ENCODE results near the gene FBXL3. TPM values are rescaled to one million over a fixed set of nuclear protein-coding genes. Genes with fewer than 3 reads are reported as not detected.

Gene FBXL3
- total RNA-seq, 1 experiment from 2014 or later = 16.7 TPM

DNA sequence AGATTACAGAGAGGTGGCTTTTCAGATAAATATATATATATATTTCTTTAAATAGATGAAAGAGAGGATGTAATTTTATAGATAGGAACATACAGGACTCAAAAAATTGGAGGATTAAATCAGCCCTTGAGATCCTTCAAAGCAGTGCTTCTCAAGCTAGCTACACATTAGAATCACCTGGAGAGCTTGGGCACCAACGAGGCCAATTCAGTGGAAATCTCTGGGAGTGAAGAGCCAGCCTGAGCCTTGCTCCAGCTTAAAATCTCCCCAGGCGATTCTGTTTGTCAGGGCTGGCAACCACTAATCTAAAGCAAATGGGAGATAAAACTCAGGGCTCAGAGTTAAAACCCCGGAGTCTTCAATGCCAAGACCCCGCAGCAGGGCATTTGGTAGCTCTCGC is 50.0 kb downstream of the FBXL3 start:
- H3K23ac ChIP-seq (ENCODE audit: insufficient read length, low read depth, low read length) = no peak overlapping the region
- TF ChIP-seq, protein P1, sequence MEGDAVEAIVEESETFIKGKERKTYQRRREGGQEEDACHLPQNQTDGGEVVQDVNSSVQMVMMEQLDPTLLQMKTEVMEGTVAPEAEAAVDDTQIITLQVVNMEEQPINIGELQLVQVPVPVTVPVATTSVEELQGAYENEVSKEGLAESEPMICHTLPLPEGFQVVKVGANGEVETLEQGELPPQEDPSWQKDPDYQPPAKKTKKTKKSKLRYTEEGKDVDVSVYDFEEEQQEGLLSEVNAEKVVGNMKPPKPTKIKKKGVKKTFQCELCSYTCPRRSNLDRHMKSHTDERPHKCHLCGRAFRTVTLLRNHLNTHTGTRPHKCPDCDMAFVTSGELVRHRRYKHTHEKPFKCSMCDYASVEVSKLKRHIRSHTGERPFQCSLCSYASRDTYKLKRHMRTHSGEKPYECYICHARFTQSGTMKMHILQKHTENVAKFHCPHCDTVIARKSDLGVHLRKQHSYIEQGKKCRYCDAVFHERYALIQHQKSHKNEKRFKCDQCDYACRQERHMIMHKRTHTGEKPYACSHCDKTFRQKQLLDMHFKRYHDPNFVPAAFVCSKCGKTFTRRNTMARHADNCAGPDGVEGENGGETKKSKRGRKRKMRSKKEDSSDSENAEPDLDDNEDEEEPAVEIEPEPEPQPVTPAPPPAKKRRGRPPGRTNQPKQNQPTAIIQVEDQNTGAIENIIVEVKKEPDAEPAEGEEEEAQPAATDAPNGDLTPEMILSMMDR (conservative IDR thresholded peaks at IDR 0.05) = no peak
- H3K14ac ChIP-seq (ENCODE audit: insufficient read depth, low read length) = no peak overlapping the region
- no peak overlapping the region for H2AK5ac ChIP-seq (ENCODE audit: insufficient read length, low read length)
- H3K23me2 ChIP-seq (ENCODE audit: insufficient read length, low read depth, low read length, poor library complexity, severe bottlenecking) = no peaks in the 10 kb centered on the region
- H3K27ac Mint-ChIP-seq = no peak overlapping the region
- no peak overlapping the region for H4K8ac ChIP-seq (replicated peaks; ENCODE audit: insufficient read length, low read depth, low read length)
- no peaks in the 10 kb centered on the region for H3K27me3 ChIP-seq (ENCODE audit: insufficient read depth, low read length)
- H4K20me1 ChIP-seq (ENCODE audit: control insufficient read depth, insufficient read depth, insufficient read length) = no peaks in the 10 kb centered on the region
- no peak overlapping the region for H3T11ph ChIP-seq (ENCODE audit: low read length)
- H3K9me3 Mint-ChIP-seq = no peaks in the 10 kb centered on the region
- H3K18ac ChIP-seq (ENCODE audit: insufficient read length, low read depth, low read length) = no peak overlapping the region
- H3K79me2 ChIP-seq (ENCODE audit: insufficient read depth, low read length) = no peaks in the 10 kb centered on the region
- H3K4me2 ChIP-seq (ENCODE audit: insufficient read depth, insufficient read length, low read length) = no peak overlapping the region
- no peaks in the 10 kb centered on the region for H3K36me3 Mint-ChIP-seq (ENCODE audit: insufficient read depth in 1 of 3, low read depth in 3 of 3)
- H3K4me1 ChIP-seq (ENCODE audit: insufficient read depth, low read length) = no peaks in the 10 kb centered on the region; the same call in 1 of the 2 replicates
- H3K79me1 ChIP-seq (ENCODE audit: insufficient read depth, low read depth, low read length, poor library complexity, severe bottlenecking) = no peaks in the 10 kb centered on the region
- no peak overlapping the region for H3K4ac ChIP-seq (ENCODE audit: low read depth, low read length)
- H3K27me3 Mint-ChIP-seq (ENCODE audit: low read depth) = peaks cover 16% of the 10 kb centered on the region
- H2BK12ac ChIP-seq (ENCODE audit: insufficient read length, low read depth, low read length) = no peak overlapping the region
- no peak overlapping the region for H3K27ac ChIP-seq (ENCODE audit: insufficient read length, low read depth, low read length)
- WGBS (ENCODE audit: extremely low coverage, insufficient read length, low lambda C conversion rate) = no CpG with 5 or more reads among the region's 5 CpGs
- H3K9ac ChIP-seq (ENCODE audit: extremely low read depth, insufficient read length, low read length) = no peak overlapping the region
- no peak overlapping the region for H2BK5ac ChIP-seq (ENCODE audit: insufficient read length, low read length)
- no peak overlapping the region for H2BK120ac ChIP-seq (ENCODE audit: low read depth, low read length, poor library complexity, severe bottlenecking)
- no peaks in the 10 kb centered on the region for H3K9me3 ChIP-seq (ENCODE audit: control insufficient read depth, low read depth, low read length)
- peaks cover 12 to 14% of the 10 kb centered on the region in 2 experiments for H3K4me1 Mint-ChIP-seq
- H3K4me3 Mint-ChIP-seq = no peak overlapping the region
- H4K91ac ChIP-seq (ENCODE audit: insufficient read length, low read depth, low read length) = no peak overlapping the region
- H2BK15ac ChIP-seq (ENCODE audit: low read depth, low read length) = no peak overlapping the region
- no peak overlapping the region for H3K56ac ChIP-seq (ENCODE audit: insufficient read length, low read depth, low read length)
- DNase-seq = no peak
- H2AFZ ChIP-seq (ENCODE audit: low read length) = no peak overlapping the region
- no peak overlapping the region for H4K5ac ChIP-seq (ENCODE audit: insufficient read length, low read depth, low read length)
- H2BK20ac ChIP-seq (ENCODE audit: low read depth, low read length, poor library complexity, severe bottlenecking) = no peak overlapping the region

Measured in H9 (cell line).